NT2/D1 (cell line): ENCODE measurements around the gene TMPRSS11A.

Experiments
- SUZ12 ChIP-seq: IDR thresholded peaks from 2 replicates; pipeline ENCODE4 v1.6.1; 2011; ENCODE audit not compliant: insufficient read length, insufficient read depth; ENCODE audit errors: extremely low read depth
- ZNF274 ChIP-seq: IDR thresholded peaks from 2 replicates; pipeline ENCODE4 v1.6.1; 2011; ENCODE audit warnings: mild to moderate bottlenecking, low read depth, low read length

- no peak for TF ChIP-seq SUZ12
- TF ChIP-seq ZNF274: no peak
Observed at GRCh38 chr4:67940506-67940905, 22.8 kb downstream of the TMPRSS11A start.
